HepG2 (cell line): ENCODE measurements around the gene GADD45A. TPM values are rescaled to one million over a fixed set of nuclear protein-coding genes. Genes with fewer than 3 reads are reported as not detected.
A peak's percentile ranks its signal among the peaks of the same experiment; 100 is the strongest.

Source experiments
- FOSL2 ChIP-seq: sonication (generic); formaldehyde crosslinking; IDR thresholded peaks from 2 replicates; pipeline ENCODE4 v1.4.0; 2020; ENCODE audit warnings: missing genetic modification reagents
- FOXC1 ChIP-seq: sonication (generic); formaldehyde crosslinking; IDR thresholded peaks from 2 replicates; pipeline ENCODE4 v1.8.0; 2022; ENCODE audit warnings: mild to moderate bottlenecking, missing genetic modification reagents, borderline replicate concordance
- GMEB2 ChIP-seq: IDR thresholded peaks from 2 replicates; pipeline ENCODE4 v1.6.1; 2016; ENCODE audit warnings: missing biosample characterization, missing genetic modification reagents, low read depth
- KDM5B ChIP-seq: sonication (generic); formaldehyde crosslinking; IDR thresholded peaks from 2 replicates; pipeline ENCODE4 v1.4.0; 2020; ENCODE audit warnings: missing genetic modification reagents, mild to moderate bottlenecking, borderline replicate concordance
- KLF15 ChIP-seq: sonication (generic); formaldehyde crosslinking; IDR thresholded peaks from 2 replicates; pipeline ENCODE4 v1.8.1; 2023; ENCODE audit warnings: borderline replicate concordance, mild to moderate bottlenecking, inconsistent platforms, missing genetic modification reagents, mixed read lengths
- MBD4 ChIP-seq: IDR thresholded peaks from 2 replicates; pipeline ENCODE4 v1.6.1; 2012; ENCODE audit warnings: low read length, inconsistent platforms, borderline replicate concordance
- PHF8 ChIP-seq: sonication (generic); formaldehyde crosslinking; IDR thresholded peaks from 2 replicates; pipeline ENCODE4 v1.5.0; 2020; ENCODE audit warnings: missing genetic modification reagents
- SMAD1 ChIP-seq: sonication (generic); formaldehyde crosslinking; IDR thresholded peaks from 2 replicates; pipeline ENCODE4 v1.4.0; 2020; ENCODE audit warnings: missing genetic modification reagents, low read depth, mild to moderate bottlenecking, borderline replicate concordance
- SSRP1 ChIP-seq: IDR thresholded peaks from 2 replicates; pipeline ENCODE4 v1.6.1; 2016; ENCODE audit warnings: control low read depth
- ZBTB34 ChIP-seq: sonication (generic); formaldehyde crosslinking; IDR thresholded peaks from 2 replicates; pipeline ENCODE4 v1.8.0; 2022; ENCODE audit warnings: mild to moderate bottlenecking, missing genetic modification reagents
- ZNF337 ChIP-seq: sonication (generic); formaldehyde crosslinking; IDR thresholded peaks from 2 replicates; pipeline ENCODE4 v1.5.1; 2020; ENCODE audit warnings: missing genetic modification reagents, low read depth, mild to moderate bottlenecking, borderline replicate concordance
- ZNF574 ChIP-seq: sonication (generic); formaldehyde crosslinking; IDR thresholded peaks from 2 replicates; pipeline ENCODE4 v1.4.0; 2020; ENCODE audit warnings: missing genetic modification reagents
- polyA plus RNA-seq, 8 experiments: library from polyadenylated mRNA; depleted of rRNA in 3 of 8; stranded (reverse) in 7 of 8; unstranded in 1 of 8; fragments of >200 nt; fragmentation: Illumina TruSeq in 4 of 8; extraction: Trizol in 4 of 8; gene quantifications; 2 replicates each; pipeline versions ENCODE4 v1.2.1 to v1.2.3, GENCODE V29; 2011 to 2016; ENCODE audit warnings: low read depth in 4 of 8, missing spikeins in 1 of 8, mixed read lengths in 1 of 8; ENCODE audit not compliant: insufficient read depth in 1 of 8
- total RNA-seq, 5 experiments: library from RNA; depleted of rRNA; stranded (reverse); fragments of >200 nt; fragmentation: Illumina TruSeq; extraction: Trizol; gene quantifications; 2 replicates each; pipeline ENCODE4 v1.2.3, GENCODE V29; 2016; ENCODE audit warnings: low read depth in 1 of 5
- TF ChIP-seq, protein P1 (sequence below): sonication (generic); formaldehyde crosslinking; IDR thresholded peaks from 2 replicates; pipeline ENCODE4 v1.4.0; 2020; ENCODE audit warnings: missing genetic modification reagents
- TF ChIP-seq, protein P2 (sequence below): sonication (generic); formaldehyde crosslinking; IDR thresholded peaks from 2 replicates; pipeline ENCODE4 v1.8.0; 2022; ENCODE audit warnings: missing genetic modification reagents, mild to moderate bottlenecking, borderline replicate concordance

The GADD45A gene
- total and polyA plus RNA-seq, 2 of the 13 experiments (the other 11 are each of a cell fraction or from before 2014, with no cell fraction given) = 33.2 to 46.2 TPM

GRCh38 chr1:67735806-67736627 lies 51.0 kb downstream of the GADD45A start (continued):
- TF ChIP-seq, protein P1, sequence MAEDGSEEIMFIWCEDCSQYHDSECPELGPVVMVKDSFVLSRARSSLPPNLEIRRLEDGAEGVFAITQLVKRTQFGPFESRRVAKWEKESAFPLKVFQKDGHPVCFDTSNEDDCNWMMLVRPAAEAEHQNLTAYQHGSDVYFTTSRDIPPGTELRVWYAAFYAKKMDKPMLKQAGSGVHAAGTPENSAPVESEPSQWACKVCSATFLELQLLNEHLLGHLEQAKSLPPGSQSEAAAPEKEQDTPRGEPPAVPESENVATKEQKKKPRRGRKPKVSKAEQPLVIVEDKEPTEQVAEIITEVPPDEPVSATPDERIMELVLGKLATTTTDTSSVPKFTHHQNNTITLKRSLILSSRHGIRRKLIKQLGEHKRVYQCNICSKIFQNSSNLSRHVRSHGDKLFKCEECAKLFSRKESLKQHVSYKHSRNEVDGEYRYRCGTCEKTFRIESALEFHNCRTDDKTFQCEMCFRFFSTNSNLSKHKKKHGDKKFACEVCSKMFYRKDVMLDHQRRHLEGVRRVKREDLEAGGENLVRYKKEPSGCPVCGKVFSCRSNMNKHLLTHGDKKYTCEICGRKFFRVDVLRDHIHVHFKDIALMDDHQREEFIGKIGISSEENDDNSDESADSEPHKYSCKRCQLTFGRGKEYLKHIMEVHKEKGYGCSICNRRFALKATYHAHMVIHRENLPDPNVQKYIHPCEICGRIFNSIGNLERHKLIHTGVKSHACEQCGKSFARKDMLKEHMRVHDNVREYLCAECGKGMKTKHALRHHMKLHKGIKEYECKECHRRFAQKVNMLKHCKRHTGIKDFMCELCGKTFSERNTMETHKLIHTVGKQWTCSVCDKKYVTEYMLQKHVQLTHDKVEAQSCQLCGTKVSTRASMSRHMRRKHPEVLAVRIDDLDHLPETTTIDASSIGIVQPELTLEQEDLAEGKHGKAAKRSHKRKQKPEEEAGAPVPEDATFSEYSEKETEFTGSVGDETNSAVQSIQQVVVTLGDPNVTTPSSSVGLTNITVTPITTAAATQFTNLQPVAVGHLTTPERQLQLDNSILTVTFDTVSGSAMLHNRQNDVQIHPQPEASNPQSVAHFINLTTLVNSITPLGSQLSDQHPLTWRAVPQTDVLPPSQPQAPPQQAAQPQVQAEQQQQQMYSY (CRISPR knock-in tag) = no peak
- TF ChIP-seq FOSL2 (CRISPR knock-in tag) = peak; percentile 43
- TF ChIP-seq MBD4 = no peak
- no peak for TF ChIP-seq ZBTB34 (CRISPR knock-in tag)
- 0 out of 2 replicates have a peak, but pooled peaks have one; percentile 67 for TF ChIP-seq SSRP1
- TF ChIP-seq ZNF337 (CRISPR knock-in tag) = no peak
- TF ChIP-seq ZNF574 (CRISPR knock-in tag) = 0 out of 2 replicates have a peak, but pooled peaks have one; percentile 32
- TF ChIP-seq GMEB2 (CRISPR knock-in tag) = no peak
- no peak for TF ChIP-seq KLF15 (CRISPR knock-in tag)
- TF ChIP-seq PHF8 (CRISPR knock-in tag) = peak; percentile 47
- 0 out of 2 replicates have a peak, but pooled peaks have one; percentile 33 for TF ChIP-seq KDM5B (CRISPR knock-in tag)
- no peak for TF ChIP-seq FOXC1 (CRISPR knock-in tag)
- TF ChIP-seq, protein P2, sequence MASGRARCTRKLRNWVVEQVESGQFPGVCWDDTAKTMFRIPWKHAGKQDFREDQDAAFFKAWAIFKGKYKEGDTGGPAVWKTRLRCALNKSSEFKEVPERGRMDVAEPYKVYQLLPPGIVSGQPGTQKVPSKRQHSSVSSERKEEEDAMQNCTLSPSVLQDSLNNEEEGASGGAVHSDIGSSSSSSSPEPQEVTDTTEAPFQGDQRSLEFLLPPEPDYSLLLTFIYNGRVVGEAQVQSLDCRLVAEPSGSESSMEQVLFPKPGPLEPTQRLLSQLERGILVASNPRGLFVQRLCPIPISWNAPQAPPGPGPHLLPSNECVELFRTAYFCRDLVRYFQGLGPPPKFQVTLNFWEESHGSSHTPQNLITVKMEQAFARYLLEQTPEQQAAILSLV (CRISPR knock-in tag) = 0 out of 2 replicates have a peak, but pooled peaks have one; percentile 54
- no peak; the same call in 1 of the 2 replicates for TF ChIP-seq SMAD1
